ENCODE measurements around the gene LYSMD4.

Gene LYSMD4

GRCh38 chr15:99721104-99721778 is 12.0 kb downstream of the LYSMD4 start:
- peaks cover 2% of the 10 kb centered on the region for H3K27me3 Mint-ChIP-seq (ENCODE audit: low read depth, poor library complexity)
- H3K36me3 Mint-ChIP-seq (ENCODE audit: low read depth) = peaks cover 71% of the 10 kb centered on the region
- no peak for DNase-seq
- H3K9me3 Mint-ChIP-seq = peaks cover 30% of the 10 kb centered on the region
- TF ChIP-seq CTCF (IDR thresholded peaks at IDR 0.05) = no peak
- peaks cover 8% of the 10 kb centered on the region for H3K4me1 Mint-ChIP-seq
- H3K4me3 Mint-ChIP-seq = no peak overlapping the region
- H3K27ac Mint-ChIP-seq = peak overlapping the region; percentile 53

- no peak for DNase-seq
- Mint-ChIP-seq H3K4me3 (no peak overlapping the region), H3K27me3 (ENCODE audit: low read depth, poor library complexity) (peaks cover 2% of the 10 kb centered on the region), H3K9me3 (peaks cover 24% of the 10 kb centered on the region), H3K4me1 (peaks cover 8% of the 10 kb centered on the region), H3K36me3 (ENCODE audit: low read depth) (peaks cover 67% of the 10 kb centered on the region), H3K27ac (no peak overlapping the region)
- TF ChIP-seq CTCF (IDR thresholded peaks at IDR 0.05) = no peak
Observed at GRCh38 chr15:99720533-99720932, 12.7 kb downstream of the LYSMD4 start.

- H3K36me3 Mint-ChIP-seq (ENCODE audit: low read depth) = peaks cover 59% of the 10 kb centered on the region
- DNase-seq = no peak
- no peak overlapping the region for H3K27ac Mint-ChIP-seq
- TF ChIP-seq CTCF (IDR thresholded peaks at IDR 0.05) = no peak
- no peak overlapping the region for H3K4me3 Mint-ChIP-seq
- peaks cover 8% of the 10 kb centered on the region for H3K4me1 Mint-ChIP-seq
- peaks cover 12% of the 10 kb centered on the region for H3K9me3 Mint-ChIP-seq
- peaks cover 2% of the 10 kb centered on the region for H3K27me3 Mint-ChIP-seq (ENCODE audit: low read depth, poor library complexity)
Observed at GRCh38 chr15:99719096-99719541, 14.1 kb downstream of the LYSMD4 start.

- Mint-ChIP-seq H3K27ac (no peak overlapping the region), H3K9me3 (peaks cover 7% of the 10 kb centered on the region), H3K4me1 (peaks cover 8% of the 10 kb centered on the region), H3K27me3 (ENCODE audit: low read depth, poor library complexity) (peaks cover 2% of the 10 kb centered on the region), H3K4me3 (no peak overlapping the region), H3K36me3 (ENCODE audit: low read depth) (peaks cover 55% of the 10 kb centered on the region)
- TF ChIP-seq CTCF (IDR thresholded peaks at IDR 0.05) = no peak
- no peak for DNase-seq
Observed at GRCh38 chr15:99718421-99718820, 14.8 kb downstream of the LYSMD4 start.

- Mint-ChIP-seq H3K9me3 (peaks cover 6% of the 10 kb centered on the region), H3K27me3 (ENCODE audit: low read depth, poor library complexity) (peaks cover 2% of the 10 kb centered on the region), H3K27ac (peak overlapping the region; percentile 25), H3K4me1 (peaks cover 11% of the 10 kb centered on the region), H3K4me3 (no peak overlapping the region), H3K36me3 (ENCODE audit: low read depth) (peaks cover 52% of the 10 kb centered on the region)
- no peak for DNase-seq
- TF ChIP-seq CTCF (IDR thresholded peaks at IDR 0.05) = no peak
Observed at GRCh38 chr15:99717161-99718009, 15.9 kb downstream of the LYSMD4 start.

Measured in nephron progenitor cell (in vitro differentiated cells).